ENCODE measurements around the gene SCG5. TPM values are rescaled to one million over a fixed set of nuclear protein-coding genes. Genes with fewer than 3 reads are reported as not detected.

The SCG5 gene
- total RNA-seq, 2 experiments from 2014 or later: 0.58 to 0.60 TPM

DNA sequence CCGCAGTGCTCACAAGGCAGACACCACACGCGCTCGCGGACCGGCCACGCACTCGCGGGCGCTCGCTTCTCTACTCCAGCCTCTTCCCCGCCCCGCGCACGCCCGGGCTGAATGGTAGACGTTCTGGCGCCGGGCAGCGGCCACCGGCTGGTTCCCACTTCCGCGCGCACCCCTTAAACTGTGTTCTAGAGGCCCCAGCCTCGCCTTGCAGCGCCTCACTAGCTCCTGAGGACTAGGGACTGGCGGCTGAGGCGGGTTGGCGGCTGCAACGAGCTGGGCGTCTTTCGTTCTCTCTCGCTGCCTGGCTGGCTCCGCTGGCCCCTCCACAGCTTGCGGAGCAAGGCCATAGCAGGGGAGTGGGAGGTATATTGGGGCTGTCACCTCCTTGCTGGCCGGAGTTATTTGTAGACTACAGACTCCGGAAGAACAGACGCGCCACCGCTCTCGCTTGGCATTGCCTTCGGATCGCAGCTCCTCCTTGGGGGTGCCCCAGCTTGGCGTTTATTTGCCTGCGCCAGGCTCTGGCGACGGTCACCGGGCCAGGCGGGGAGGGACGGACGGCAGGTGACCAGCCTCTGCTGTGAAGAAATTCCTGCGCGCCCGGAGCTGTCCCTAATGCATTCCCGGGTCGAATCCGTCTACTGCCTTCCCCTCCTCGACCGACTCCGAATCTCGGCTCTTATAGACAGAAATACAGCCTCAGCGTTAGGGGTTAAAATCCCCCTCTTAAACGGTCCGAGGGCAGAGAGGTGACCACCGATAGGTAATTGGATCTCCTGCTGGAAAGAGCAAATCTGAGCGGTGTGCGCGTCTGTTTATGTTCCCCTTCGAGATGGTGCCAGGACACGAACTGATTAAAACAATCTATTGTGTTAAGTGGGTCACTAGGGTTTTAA lies 77.6 kb downstream of the SCG5 start:
- Mint-ChIP-seq H3K4me3 (peak overlapping the region; percentile 18), H3K9me3 (no peaks in the 10 kb centered on the region), H3K36me3 (no peaks in the 10 kb centered on the region), H3K27me3 (peaks cover 83% of the 10 kb centered on the region), H3K27ac (no peak overlapping the region), H3K4me1 (peaks cover 26% of the 10 kb centered on the region)
- peak; percentile 8 for DNase-seq

DNA sequence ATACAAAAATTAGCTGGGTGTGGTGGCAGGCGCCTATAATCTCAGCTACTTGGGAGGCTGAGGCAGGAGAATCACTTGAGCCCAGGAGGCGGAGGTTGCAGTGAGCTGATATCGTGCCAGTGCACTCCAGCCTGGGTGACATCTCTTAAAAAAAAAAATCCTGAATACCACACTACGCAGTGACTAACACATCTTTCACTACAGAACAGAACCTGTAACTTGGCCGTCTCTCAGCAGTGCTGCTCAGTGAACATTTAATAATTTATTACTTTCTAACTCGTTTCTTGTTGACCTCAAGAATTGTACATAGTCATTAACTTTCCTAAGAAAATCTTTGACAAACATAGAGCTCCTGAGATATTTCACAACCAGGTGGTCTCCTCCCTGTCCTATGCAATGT lies 80.1 kb downstream of the SCG5 start:
- H3K4me1 Mint-ChIP-seq: peaks cover 24% of the 10 kb centered on the region
- no peak overlapping the region for H3K4me3 Mint-ChIP-seq
- H3K27ac Mint-ChIP-seq: no peak overlapping the region
- DNase-seq: no peak
- H3K36me3 Mint-ChIP-seq: no peaks in the 10 kb centered on the region
- peaks cover 10% of the 10 kb centered on the region for H3K9me3 Mint-ChIP-seq
- peaks cover 89% of the 10 kb centered on the region for H3K27me3 Mint-ChIP-seq

DNA sequence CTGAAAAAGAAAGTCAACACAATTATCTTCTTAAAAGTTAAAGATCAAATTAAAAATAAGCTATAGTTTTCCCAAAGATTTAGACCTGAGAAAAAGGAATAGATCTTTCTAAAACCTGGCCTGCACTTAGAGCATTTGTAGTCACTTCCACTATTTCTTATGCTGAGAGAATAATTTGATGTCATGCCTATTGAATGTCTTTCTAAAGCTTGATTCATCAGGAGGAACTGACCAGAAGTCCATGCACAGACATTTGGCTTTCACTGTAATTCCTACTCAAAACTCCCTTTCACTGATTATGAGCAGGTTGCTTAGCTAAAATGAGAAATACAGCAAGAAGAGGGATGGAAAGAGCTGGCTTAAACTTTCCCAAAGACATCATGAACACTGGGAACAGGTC lies 80.6 kb downstream of the SCG5 start:
- Mint-ChIP-seq H3K27me3 (peaks cover 89% of the 10 kb centered on the region), H3K27ac (no peak overlapping the region), H3K4me1 (peaks cover 19% of the 10 kb centered on the region), H3K36me3 (no peaks in the 10 kb centered on the region), H3K4me3 (no peak overlapping the region), H3K9me3 (peaks cover 10% of the 10 kb centered on the region)
- no peak for DNase-seq

DNA sequence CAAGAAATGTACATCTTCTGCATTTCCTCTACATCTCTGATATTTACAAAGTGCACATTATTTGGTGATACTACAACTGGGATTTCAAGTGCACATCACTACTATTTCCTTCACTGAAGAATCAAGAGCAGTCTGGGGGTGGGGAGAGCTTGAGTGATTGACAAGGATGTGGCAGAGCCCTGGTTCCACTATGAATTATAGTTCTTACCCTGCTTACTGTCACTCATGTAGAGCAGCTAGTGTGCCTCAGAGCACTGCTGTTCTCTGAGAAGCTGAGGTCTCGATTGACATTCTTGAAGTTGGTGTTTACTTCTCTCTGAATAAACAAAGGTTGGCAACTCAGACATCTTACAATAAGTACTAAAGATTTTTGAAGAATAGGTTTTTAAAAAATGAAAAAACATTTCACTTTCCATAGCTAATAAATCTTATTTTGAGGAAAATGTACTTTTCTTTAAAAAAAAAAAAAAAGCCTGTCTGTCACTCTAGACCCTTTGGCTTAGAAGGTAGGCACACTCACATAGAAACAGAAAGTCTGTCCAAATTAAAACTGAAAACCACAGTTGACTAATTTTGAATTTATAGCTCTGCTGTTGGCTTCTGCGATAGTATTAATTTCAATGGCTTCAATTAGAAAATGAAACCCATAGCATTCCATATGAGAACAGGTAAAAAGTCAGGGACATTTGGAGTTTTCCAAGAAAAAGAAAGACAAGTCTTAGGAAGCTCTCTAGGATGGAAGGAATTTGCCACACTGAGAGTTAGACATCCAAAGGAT lies 81.8 kb downstream of the SCG5 start:
- peak; percentile 18 for DNase-seq
- peaks cover 19% of the 10 kb centered on the region for H3K4me1 Mint-ChIP-seq
- no peak overlapping the region for H3K27ac Mint-ChIP-seq

DNA sequence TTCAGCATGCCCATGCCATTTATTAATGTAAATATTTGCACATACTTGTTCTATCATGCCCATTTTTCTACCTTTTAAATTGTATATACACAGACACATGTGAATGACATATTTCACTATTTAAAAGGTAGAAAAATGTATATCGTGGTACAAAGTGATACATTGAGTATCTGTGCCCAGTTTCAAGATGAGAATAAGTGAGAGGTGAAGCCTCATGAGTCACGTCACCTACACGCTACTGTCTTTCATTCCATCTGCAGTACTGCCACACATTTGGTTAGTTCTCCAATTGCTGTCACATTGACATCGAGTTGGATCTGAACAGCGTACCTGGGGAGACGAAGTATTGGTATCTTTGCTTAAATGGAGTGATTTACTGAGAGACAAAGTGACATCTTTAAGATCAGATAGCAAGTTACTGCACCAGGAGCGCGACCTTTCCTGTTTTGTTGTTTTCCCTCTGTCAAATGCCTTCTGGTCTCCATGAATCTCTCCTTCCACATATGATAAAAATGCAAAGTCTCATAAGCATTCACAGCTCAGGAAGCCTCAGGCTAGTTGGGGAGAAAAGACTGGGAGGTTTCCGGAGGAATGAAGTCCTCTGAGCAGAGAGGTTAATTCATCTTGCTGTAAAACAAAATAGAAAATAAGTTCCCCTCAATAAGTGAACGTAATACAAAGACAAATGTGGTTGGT lies 88.3 kb downstream of the SCG5 start:
- no peaks in the 10 kb centered on the region for H3K4me1 Mint-ChIP-seq
- H3K4me3 Mint-ChIP-seq: no peak overlapping the region
- no peaks in the 10 kb centered on the region for H3K36me3 Mint-ChIP-seq
- H3K27ac Mint-ChIP-seq: no peak overlapping the region
- peaks cover 11% of the 10 kb centered on the region for H3K9me3 Mint-ChIP-seq
- H3K27me3 Mint-ChIP-seq: peaks cover 60% of the 10 kb centered on the region
- no peak for DNase-seq

More for the DNA sequence above, 81.8 kb downstream of the SCG5 start:
- H3K27me3 Mint-ChIP-seq: peaks cover 88% of the 10 kb centered on the region
- no peak overlapping the region for H3K4me3 Mint-ChIP-seq
- H3K9me3 Mint-ChIP-seq: peaks cover 13% of the 10 kb centered on the region
- no peaks in the 10 kb centered on the region for H3K36me3 Mint-ChIP-seq

DNA sequence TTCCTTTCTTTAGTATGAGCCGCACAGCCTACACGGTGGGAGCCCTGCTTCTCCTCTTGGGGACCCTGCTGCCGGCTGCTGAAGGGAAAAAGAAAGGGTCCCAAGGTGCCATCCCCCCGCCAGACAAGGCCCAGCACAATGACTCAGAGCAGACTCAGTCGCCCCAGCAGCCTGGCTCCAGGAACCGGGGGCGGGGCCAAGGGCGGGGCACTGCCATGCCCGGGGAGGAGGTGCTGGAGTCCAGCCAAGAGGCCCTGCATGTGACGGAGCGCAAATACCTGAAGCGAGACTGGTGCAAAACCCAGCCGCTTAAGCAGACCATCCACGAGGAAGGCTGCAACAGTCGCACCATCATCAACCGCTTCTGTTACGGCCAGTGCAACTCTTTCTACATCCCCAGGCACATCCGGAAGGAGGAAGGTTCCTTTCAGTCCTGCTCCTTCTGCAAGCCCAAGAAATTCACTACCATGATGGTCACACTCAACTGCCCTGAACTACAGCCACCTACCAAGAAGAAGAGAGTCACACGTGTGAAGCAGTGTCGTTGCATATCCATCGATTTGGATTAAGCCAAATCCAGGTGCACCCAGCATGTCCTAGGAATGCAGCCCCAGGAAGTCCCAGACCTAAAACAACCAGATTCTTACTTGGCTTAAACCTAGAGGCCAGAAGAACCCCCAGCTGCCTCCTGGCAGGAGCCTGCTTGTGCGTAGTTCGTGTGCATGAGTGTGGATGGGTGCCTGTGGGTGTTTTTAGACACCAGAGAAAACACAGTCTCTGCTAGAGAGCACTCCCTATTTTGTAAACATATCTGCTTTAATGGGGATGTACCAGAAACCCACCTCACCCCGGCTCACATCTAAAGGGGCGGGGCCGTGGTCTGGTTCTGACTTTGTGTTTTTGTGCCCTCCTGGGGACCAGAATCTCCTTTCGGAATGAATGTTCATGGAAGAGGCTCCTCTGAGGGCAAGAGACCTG lies 89.5 kb downstream of the SCG5 start:
- peaks cover 49% of the 10 kb centered on the region for H3K27me3 Mint-ChIP-seq
- peak; percentile 8 for DNase-seq
- no peaks in the 10 kb centered on the region for H3K36me3 Mint-ChIP-seq
- H3K4me3 Mint-ChIP-seq: no peak overlapping the region
- no peak overlapping the region for H3K27ac Mint-ChIP-seq
- H3K4me1 Mint-ChIP-seq: no peaks in the 10 kb centered on the region
- peaks cover 7% of the 10 kb centered on the region for H3K9me3 Mint-ChIP-seq

DNA sequence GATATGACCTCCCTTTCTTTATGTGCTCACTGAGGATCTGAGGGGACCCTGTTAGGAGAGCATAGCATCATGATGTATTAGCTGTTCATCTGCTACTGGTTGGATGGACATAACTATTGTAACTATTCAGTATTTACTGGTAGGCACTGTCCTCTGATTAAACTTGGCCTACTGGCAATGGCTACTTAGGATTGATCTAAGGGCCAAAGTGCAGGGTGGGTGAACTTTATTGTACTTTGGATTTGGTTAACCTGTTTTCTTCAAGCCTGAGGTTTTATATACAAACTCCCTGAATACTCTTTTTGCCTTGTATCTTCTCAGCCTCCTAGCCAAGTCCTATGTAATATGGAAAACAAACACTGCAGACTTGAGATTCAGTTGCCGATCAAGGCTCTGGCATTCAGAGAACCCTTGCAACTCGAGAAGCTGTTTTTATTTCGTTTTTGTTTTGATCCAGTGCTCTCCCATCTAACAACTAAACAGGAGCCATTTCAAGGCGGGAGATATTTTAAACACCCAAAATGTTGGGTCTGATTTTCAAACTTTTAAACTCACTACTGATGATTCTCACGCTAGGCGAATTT lies 91.2 kb downstream of the SCG5 start:
- Mint-ChIP-seq H3K4me3 (no peak overlapping the region), H3K27me3 (peaks cover 44% of the 10 kb centered on the region), H3K4me1 (no peaks in the 10 kb centered on the region), H3K36me3 (no peaks in the 10 kb centered on the region), H3K27ac (no peak overlapping the region), H3K9me3 (peaks cover 3% of the 10 kb centered on the region)
- DNase-seq: no peak

DNA sequence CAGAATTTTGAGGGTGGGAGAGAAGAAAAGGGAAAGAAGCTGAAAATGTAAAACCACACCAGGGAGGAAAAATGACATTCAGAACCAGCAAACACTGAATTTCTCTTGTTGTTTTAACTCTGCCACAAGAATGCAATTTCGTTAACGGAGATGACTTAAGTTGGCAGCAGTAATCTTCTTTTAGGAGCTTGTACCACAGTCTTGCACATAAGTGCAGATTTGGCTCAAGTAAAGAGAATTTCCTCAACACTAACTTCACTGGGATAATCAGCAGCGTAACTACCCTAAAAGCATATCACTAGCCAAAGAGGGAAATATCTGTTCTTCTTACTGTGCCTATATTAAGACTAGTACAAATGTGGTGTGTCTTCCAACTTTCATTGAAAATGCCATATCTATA lies 91.8 kb downstream of the SCG5 start:
- no peaks in the 10 kb centered on the region for H3K36me3 Mint-ChIP-seq
- DNase-seq: no peak
- H3K27me3 Mint-ChIP-seq: peaks cover 41% of the 10 kb centered on the region
- no peaks in the 10 kb centered on the region for H3K4me1 Mint-ChIP-seq
- no peaks in the 10 kb centered on the region for H3K9me3 Mint-ChIP-seq
- no peak overlapping the region for H3K4me3 Mint-ChIP-seq
- H3K27ac Mint-ChIP-seq: no peak overlapping the region

DNA sequence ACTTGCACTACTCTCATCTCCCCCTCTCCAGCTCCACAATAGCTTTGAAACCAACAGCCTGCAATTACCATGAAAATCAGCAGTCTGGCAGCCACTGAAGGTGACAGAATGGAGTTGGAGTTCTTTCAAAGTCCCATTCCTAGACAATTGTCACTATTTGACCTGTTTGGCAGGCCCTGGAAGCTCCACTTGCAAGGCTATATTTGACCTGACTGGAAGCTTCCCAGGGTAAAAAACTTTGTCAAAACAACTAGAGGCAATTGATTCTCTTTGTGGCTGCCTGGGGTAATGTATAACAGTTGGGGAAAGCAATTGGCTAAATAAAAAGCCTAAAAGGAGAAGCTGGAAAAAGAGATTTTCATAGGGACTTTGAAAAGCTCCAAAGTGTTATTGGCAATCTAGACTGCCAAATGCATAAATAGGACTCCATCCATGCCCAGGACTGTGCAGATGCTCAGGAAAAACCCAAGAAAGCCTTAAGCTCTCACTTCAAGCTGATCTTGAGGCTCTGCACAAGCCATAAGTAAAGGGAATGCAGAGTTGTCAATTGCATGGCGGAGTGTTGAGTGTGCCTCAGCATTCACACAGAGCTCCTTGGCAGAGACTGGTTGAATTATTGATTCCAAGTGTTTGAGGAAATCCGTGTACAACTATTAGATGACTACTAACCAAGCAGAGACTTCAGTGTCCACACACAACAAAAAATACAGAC lies 94.6 kb downstream of the SCG5 start:
- peaks cover 5% of the 10 kb centered on the region for H3K9me3 Mint-ChIP-seq
- DNase-seq: no peak
- H3K36me3 Mint-ChIP-seq: no peaks in the 10 kb centered on the region
- peaks cover 19% of the 10 kb centered on the region for H3K27me3 Mint-ChIP-seq
- no peak overlapping the region for H3K27ac Mint-ChIP-seq
- no peaks in the 10 kb centered on the region for H3K4me1 Mint-ChIP-seq
- no peak overlapping the region for H3K4me3 Mint-ChIP-seq

DNA sequence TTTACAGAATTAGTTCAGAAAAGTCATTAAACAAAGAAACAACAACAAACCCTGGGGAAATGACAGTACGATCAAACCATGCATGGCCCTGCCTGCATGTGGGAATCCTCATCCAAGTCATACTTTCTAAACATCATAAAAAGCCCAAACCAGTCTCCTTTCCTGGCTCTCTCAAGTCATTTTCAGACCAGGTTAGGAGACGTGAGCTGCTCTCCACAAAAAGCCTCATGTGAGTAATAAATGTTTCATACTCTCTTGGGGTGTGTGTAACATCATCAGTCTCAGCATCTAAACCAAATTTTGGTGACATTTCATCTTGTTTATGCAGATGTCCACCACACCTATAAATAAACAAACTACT lies 95.2 kb downstream of the SCG5 start:
- DNase-seq: no peak
- no peak overlapping the region for H3K4me3 Mint-ChIP-seq
- H3K4me1 Mint-ChIP-seq: no peaks in the 10 kb centered on the region
- H3K9me3 Mint-ChIP-seq: peaks cover 5% of the 10 kb centered on the region
- peaks cover 19% of the 10 kb centered on the region for H3K27me3 Mint-ChIP-seq
- no peaks in the 10 kb centered on the region for H3K36me3 Mint-ChIP-seq
- no peak overlapping the region for H3K27ac Mint-ChIP-seq

DNA sequence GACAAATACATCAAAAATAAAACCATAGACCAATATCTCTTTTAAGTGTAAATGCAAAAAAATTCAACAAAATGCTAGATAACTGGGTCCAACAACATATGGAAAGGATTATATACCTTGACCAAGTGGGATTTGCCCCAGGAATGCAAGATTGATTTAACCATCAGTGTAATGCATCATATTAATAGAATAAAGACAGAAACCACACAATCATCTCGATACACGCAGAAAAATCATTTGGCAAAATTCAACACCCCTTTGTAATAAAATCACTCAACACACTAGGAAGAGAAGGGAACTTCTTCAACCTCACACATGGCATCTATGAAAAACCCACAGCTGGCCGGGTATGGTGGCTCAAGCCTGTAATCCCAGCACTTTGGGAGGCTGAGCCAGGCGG lies 95.8 kb downstream of the SCG5 start:
- DNase-seq: no peak
- Mint-ChIP-seq H3K4me1 (no peaks in the 10 kb centered on the region), H3K4me3 (no peak overlapping the region), H3K27ac (no peak overlapping the region), H3K27me3 (peaks cover 19% of the 10 kb centered on the region), H3K36me3 (no peaks in the 10 kb centered on the region), H3K9me3 (peaks cover 5% of the 10 kb centered on the region)

DNA sequence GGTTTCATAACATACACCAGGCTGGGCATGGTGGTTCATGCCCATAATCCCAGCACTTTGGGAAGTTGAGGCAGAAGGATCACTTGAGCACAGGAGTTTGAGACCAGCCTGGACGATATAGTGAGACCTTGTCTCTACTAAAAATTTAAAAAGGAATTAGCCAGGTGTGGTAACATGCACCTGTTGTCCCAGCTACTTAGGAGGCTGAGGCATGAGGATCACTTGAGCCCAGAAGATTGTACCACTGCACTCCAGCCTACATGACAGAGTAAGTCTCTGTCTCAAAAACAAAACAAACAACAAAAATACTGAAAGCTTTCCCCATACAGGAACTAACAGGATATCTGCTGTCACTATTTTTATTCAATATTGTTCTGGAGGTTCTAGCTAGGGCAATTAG lies 97.2 kb downstream of the SCG5 start:
- Mint-ChIP-seq H3K36me3 (no peaks in the 10 kb centered on the region), H3K4me3 (no peak overlapping the region), H3K4me1 (no peaks in the 10 kb centered on the region), H3K9me3 (peaks cover 5% of the 10 kb centered on the region), H3K27ac (no peak overlapping the region), H3K27me3 (peaks cover 16% of the 10 kb centered on the region)
- DNase-seq: no peak

DNA sequence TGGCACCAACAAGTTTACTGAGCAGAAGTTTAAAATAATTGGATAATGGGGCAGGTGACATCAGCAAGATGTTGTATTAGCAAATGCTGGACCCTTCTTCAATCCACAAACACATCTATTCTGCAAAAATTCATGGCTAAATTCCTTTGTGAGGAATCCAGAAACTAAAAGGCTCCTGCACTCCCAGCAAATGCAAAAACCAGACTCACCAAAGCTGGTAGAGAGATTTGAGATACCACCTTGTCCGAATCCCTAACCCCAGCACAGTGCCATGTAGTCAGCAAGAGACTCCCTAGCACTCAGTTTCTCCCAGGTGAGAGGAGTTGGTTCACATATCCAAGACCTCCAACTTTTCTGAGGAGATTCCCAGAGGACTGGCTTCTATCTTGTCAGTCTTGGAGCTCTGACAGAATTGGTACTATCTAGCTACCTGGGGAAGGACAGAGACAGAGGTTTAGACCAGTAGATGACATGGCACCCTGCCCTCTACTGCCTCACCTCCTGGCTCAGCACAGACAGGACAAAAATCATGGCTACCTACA lies 98.1 kb downstream of the SCG5 start:
- H3K4me1 Mint-ChIP-seq: no peaks in the 10 kb centered on the region

More for the DNA sequence above, 98.1 kb downstream of the SCG5 start:
- Mint-ChIP-seq H3K27ac (no peak overlapping the region), H3K27me3 (peaks cover 16% of the 10 kb centered on the region), H3K9me3 (peaks cover 5% of the 10 kb centered on the region), H3K4me3 (no peak overlapping the region), H3K36me3 (no peaks in the 10 kb centered on the region)
- no peak for DNase-seq
